Esophagus squamous epithelium (tissue), 5 donors: Measurements from ENCODE around the gene NUP205. TPM values are rescaled to one million over a fixed set of nuclear protein-coding genes. Genes with fewer than 3 reads are reported as not detected.
A peak's percentile ranks its signal among the peaks of the same experiment; 100 is the strongest.

Experiments
- DNase-seq: peaks from one replicate; lab custom pipeline; 2025; lab: John Stamatoyannopoulos, UW
- H3K27ac ChIP-seq, 4 donors: fragments of 200-600 bp; sonication (generic); one replicate each; pipeline ENCODE4 v1.5.1; 2016 to 2019; ENCODE audit warnings: mild to moderate bottlenecking in 1 of 4
- H3K27me3 ChIP-seq, 4 donors: fragments of 200-600 bp; sonication (generic); 1 replicate in 3 of 4; 2 replicates in 1 of 4; pipeline versions ENCODE4 v1.5.1 to v1.6.0; 2017 to 2021; ENCODE audit warnings: antibody characterized with exemption in 1 of 4
- H3K36me3 ChIP-seq, 3 donors: fragments of 200-600 bp; sonication (generic); one replicate each; pipeline ENCODE4 v1.5.1; 2016 to 2019
- H3K4me1 ChIP-seq, 3 donors: fragments of 200-600 bp; sonication (generic); one replicate each; pipeline ENCODE4 v1.5.1; 2017 to 2019
- H3K4me3 ChIP-seq, 4 donors: fragments of 200-600 bp; sonication (generic); 1 replicate in 3 of 4; 2 replicates in 1 of 4; pipeline ENCODE4 v1.5.1; 2016 to 2019; ENCODE audit warnings: mild to moderate bottlenecking in 2 of 4, moderate library complexity in 1 of 4
- H3K9me3 ChIP-seq, 3 donors: fragments of 200-600 bp; sonication (generic); one replicate each; pipeline ENCODE4 v1.5.1; 2016 to 2019
- CTCF ChIP-seq, 6 experiments: fragments of 450-650 bp in 4 of 6; fragments of 200-600 bp in 2 of 6; sonication (generic) in 2 of 6; IDR thresholded peaks; one replicate each; pipeline ENCODE4 v1.5.1; 2016 to 2019; ENCODE audit warnings: antibody characterized with exemption in 6 of 6, mild to moderate bottlenecking in 4 of 6, moderate library complexity in 4 of 6
- POLR2A ChIP-seq, 4 donors: fragments of 450-650 bp; IDR thresholded peaks; one replicate each; pipeline ENCODE4 v1.6.1; 2017; ENCODE audit warnings: antibody characterized with exemption in 4 of 4, mild to moderate bottlenecking in 4 of 4, moderate library complexity in 3 of 4
- WGBS, 2 donors: methylation state at CpG; one replicate each; pipeline ENCODE4 v1.1.5; 2018; 5-methylcytosine and 5-hydroxymethylcytosine counted together
- intact Hi-C: fragments of 100-400 bp; cut with DNase I; formaldehyde crosslinking; loops from one replicate; pipeline ENCODE4 v1.15.0; 2022
- total RNA-seq, 4 donors: library from RNA; depleted of rRNA; stranded (reverse); fragments of >200 nt; gene quantifications; one replicate each; pipeline ENCODE4 v1.1.0, GENCODE V29; 2016
- donor health status: DM: yes; HTN: yes; CAD: no.

Gene NUP205
- total RNA-seq, 4 donors from 2014 or later, result 33.8 to 60.5 (median 48.1) TPM

- TF ChIP-seq CTCF (IDR thresholded peaks at IDR 0.05) (peak in 1 of 6 experiments; percentile 18), POLR2A (IDR thresholded peaks at IDR 0.05) (no peak)
- WGBS, 2 donors, result 15 to 35% methylated on average over 1 of the region's 1 CpG
- Histone ChIP-seq H3K27me3 (no peaks in the 10 kb centered on the region), H3K36me3 (peaks cover 0 to 19% (median 0%) of the 10 kb centered on the region in 3 donors), H3K27ac (peak overlapping the region; percentile 21 to 49 (median 38)), H3K9me3 (no peaks in the 10 kb centered on the region), H3K4me1 (peaks cover 0 to 71% (median 14%) of the 10 kb centered on the region in 3 donors), H3K4me3 (no peak overlapping the region)
- intact Hi-C loops, result loop anchor here (10.0 kb wide), 2 partner anchors 125 to 335 kb away; no protein-coding TSS in a partner anchor
- no peak for DNase-seq
Observed at GRCh38 chr7:135670179-135670578, 112.5 kb downstream of the NUP205 start.

DNA sequence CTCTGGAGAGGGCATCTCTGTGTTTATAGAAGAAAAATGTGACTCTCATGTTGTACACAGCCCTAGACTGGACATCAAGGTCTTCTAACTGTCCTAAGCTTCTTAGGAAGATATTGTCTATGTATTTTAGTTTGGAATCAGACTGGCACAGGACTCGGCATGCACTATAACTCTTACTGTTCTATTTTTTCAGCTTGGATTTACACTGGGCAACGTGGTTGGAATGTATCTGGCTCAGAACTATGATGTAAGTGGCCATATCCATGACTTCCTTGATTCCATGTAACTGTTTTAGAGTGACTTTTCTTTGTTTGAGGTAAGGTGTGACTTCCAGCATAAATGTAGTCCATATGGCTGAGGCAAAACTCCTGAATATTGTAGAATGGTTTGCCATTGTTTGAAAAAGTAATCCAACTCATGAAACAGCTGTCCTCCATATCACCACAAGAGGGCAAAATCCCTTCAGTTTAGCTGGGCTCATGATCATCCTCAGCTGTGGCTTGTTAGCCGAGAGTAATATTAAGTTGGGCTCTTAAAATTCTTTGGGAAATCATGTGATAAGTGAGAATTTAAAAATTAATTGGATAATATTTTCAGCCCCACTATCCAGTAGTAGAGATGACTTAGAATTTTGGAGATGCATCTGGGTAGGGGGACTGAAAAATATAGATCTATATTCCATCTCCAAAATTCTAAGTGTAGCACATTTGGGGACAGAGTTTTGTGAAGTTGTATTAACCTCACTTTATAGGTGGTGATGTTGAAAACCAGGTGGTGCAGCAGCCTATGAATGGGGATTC, 115.0 kb downstream of the NUP205 start:
- Histone ChIP-seq H3K36me3 (peaks cover 0 to 34% (median 0%) of the 10 kb centered on the region in 3 donors), H3K4me3 (no peak overlapping the region), H3K9me3 (no peaks in the 10 kb centered on the region), H3K4me1 (peaks cover 0 to 62% (median 14%) of the 10 kb centered on the region in 3 donors), H3K27ac (peak overlapping the region in 2 of 4 donors; percentile 27 to 32), H3K27me3 (no peaks in the 10 kb centered on the region)
- no peak for TF ChIP-seq POLR2A (IDR thresholded peaks at IDR 0.05)
- peak; percentile 28 to 86 (median 81) for TF ChIP-seq CTCF (IDR thresholded peaks at IDR 0.05)
- 43 to 57% methylated on average over 3 of the region's 3 CpGs for WGBS, 2 donors
- intact Hi-C loops, result loop anchor here (10.0 kb wide), 2 partner anchors 122 to 332 kb away; no protein-coding TSS in a partner anchor
- no peak for DNase-seq

- H3K27ac ChIP-seq, result peak overlapping the region in 2 of 4 donors; percentile 27 to 32
- H3K36me3 ChIP-seq, result peaks cover 0 to 40% (median 0%) of the 10 kb centered on the region in 3 donors
- H3K9me3 ChIP-seq, result no peaks in the 10 kb centered on the region
- no peaks in the 10 kb centered on the region for H3K27me3 ChIP-seq
- H3K4me1 ChIP-seq, result peaks cover 6 to 68% (median 20%) of the 10 kb centered on the region in 3 donors
- no peak for DNase-seq
- intact Hi-C loops, result loop anchor here (10.0 kb wide), 2 partner anchors 121 to 331 kb away; no protein-coding TSS in a partner anchor
- TF ChIP-seq POLR2A (IDR thresholded peaks at IDR 0.05) (no peak), CTCF (IDR thresholded peaks at IDR 0.05) (no peak)
- H3K4me3 ChIP-seq, result no peak overlapping the region
- WGBS, 2 donors, result 53 to 62% methylated on average over 6 of the region's 6 CpGs
Observed at GRCh38 chr7:135673360-135673706, 115.6 kb downstream of the NUP205 start.

- TF ChIP-seq CTCF (IDR thresholded peaks at IDR 0.05), result no peak
- 49 to 50% methylated on average over 4 of the region's 4 CpGs for WGBS, 2 donors
- H3K9me3 ChIP-seq, result no peaks in the 10 kb centered on the region
- DNase-seq, result no peak
- H3K4me1 ChIP-seq, result peaks cover 6 to 72% (median 25%) of the 10 kb centered on the region in 3 donors
- no peak overlapping the region for H3K4me3 ChIP-seq
- peaks cover 0 to 48% (median 0%) of the 10 kb centered on the region in 3 donors for H3K36me3 ChIP-seq
- intact Hi-C loops, result loop anchor here (10.0 kb wide), 2 partner anchors 116 to 326 kb away; no protein-coding TSS in a partner anchor
- H3K27ac ChIP-seq, result peak overlapping the region in 3 of 4 donors; percentile 12 to 51 (median 39)
- no peaks in the 10 kb centered on the region for H3K27me3 ChIP-seq
Observed at GRCh38 chr7:135678612-135679575, 121.2 kb downstream of the NUP205 start.
